ENCODE data around the gene MPV17L. TPM values are rescaled to one million over a fixed set of nuclear protein-coding genes. Genes with fewer than 3 reads are reported as not detected.
"Not testable (repeated sequence)": the region's sequence is repeated elsewhere in the genome, so short reads cannot be mapped to it uniquely, and the experiment has no call there.

MPV17L gene
- total RNA-seq, 1 experiment from 2014 or later: 6.4 TPM

- not testable (repeated sequence) for H3K9ac ChIP-seq (ENCODE audit: extremely low read depth, insufficient read length, low read length); H3K27me3 Mint-ChIP-seq (ENCODE audit: low read depth); H3K27ac ChIP-seq (ENCODE audit: insufficient read length, low read depth, low read length); H3K4me3 Mint-ChIP-seq; H3K79me1 ChIP-seq (ENCODE audit: insufficient read depth, low read depth, low read length, poor library complexity, severe bottlenecking); H4K5ac ChIP-seq (ENCODE audit: insufficient read length, low read depth, low read length); H3K4me1 ChIP-seq (ENCODE audit: insufficient read depth, low read length); H2BK15ac ChIP-seq (ENCODE audit: low read depth, low read length); H3K4me1 Mint-ChIP-seq; H4K91ac ChIP-seq (ENCODE audit: insufficient read length, low read depth, low read length); H3K18ac ChIP-seq (ENCODE audit: insufficient read length, low read depth, low read length); H2AK5ac ChIP-seq (ENCODE audit: insufficient read length, low read length); DNase-seq; H3K23me2 ChIP-seq (ENCODE audit: insufficient read length, low read depth, low read length, poor library complexity, severe bottlenecking); H3K79me2 ChIP-seq (ENCODE audit: insufficient read depth, low read length); H3K23ac ChIP-seq (ENCODE audit: insufficient read length, low read depth, low read length); H2BK120ac ChIP-seq (ENCODE audit: low read depth, low read length, poor library complexity, severe bottlenecking); H2AFZ ChIP-seq (ENCODE audit: low read length); H3T11ph ChIP-seq (ENCODE audit: low read length); H3K4me2 ChIP-seq (ENCODE audit: insufficient read depth, insufficient read length, low read length); H3K4ac ChIP-seq (ENCODE audit: low read depth, low read length); H2BK20ac ChIP-seq (ENCODE audit: low read depth, low read length, poor library complexity, severe bottlenecking); H3K36me3 Mint-ChIP-seq (ENCODE audit: insufficient read depth in 1 of 3, low read depth in 3 of 3); H3K14ac ChIP-seq (ENCODE audit: insufficient read depth, low read length); H3K27me3 ChIP-seq (ENCODE audit: insufficient read depth, low read length); H4K8ac ChIP-seq (replicated peaks; ENCODE audit: insufficient read length, low read depth, low read length); H2BK12ac ChIP-seq (ENCODE audit: insufficient read length, low read depth, low read length); H4K20me1 ChIP-seq (ENCODE audit: control insufficient read depth, insufficient read depth, insufficient read length); H3K27ac Mint-ChIP-seq; H3K56ac ChIP-seq (ENCODE audit: insufficient read length, low read depth, low read length); H2BK5ac ChIP-seq (ENCODE audit: insufficient read length, low read length); H3K9me3 Mint-ChIP-seq; H3K9me3 ChIP-seq (ENCODE audit: control insufficient read depth, low read depth, low read length)
- WGBS (ENCODE audit: extremely low coverage, insufficient read length, low lambda C conversion rate): no CpG with 5 or more reads among the region's 5 CpGs
Measured at GRCh38 chr16:15389916-15390315, 5.6 kb upstream of the MPV17L start.

GRCh38 chr16:15393025-15393424 lies 2.5 kb upstream of the MPV17L start:
- H3K14ac ChIP-seq (ENCODE audit: insufficient read depth, low read length); H4K20me1 ChIP-seq (ENCODE audit: control insufficient read depth, insufficient read depth, insufficient read length); H3K23me2 ChIP-seq (ENCODE audit: insufficient read length, low read depth, low read length, poor library complexity, severe bottlenecking); H3K4ac ChIP-seq (ENCODE audit: low read depth, low read length); H2BK15ac ChIP-seq (ENCODE audit: low read depth, low read length); H3K9me3 Mint-ChIP-seq; H3K56ac ChIP-seq (ENCODE audit: insufficient read length, low read depth, low read length); H3K27me3 Mint-ChIP-seq (ENCODE audit: low read depth); H3K79me1 ChIP-seq (ENCODE audit: insufficient read depth, low read depth, low read length, poor library complexity, severe bottlenecking); H3K23ac ChIP-seq (ENCODE audit: insufficient read length, low read depth, low read length); H4K8ac ChIP-seq (replicated peaks; ENCODE audit: insufficient read length, low read depth, low read length); H2BK120ac ChIP-seq (ENCODE audit: low read depth, low read length, poor library complexity, severe bottlenecking); H4K91ac ChIP-seq (ENCODE audit: insufficient read length, low read depth, low read length); H3K18ac ChIP-seq (ENCODE audit: insufficient read length, low read depth, low read length); H3K27me3 ChIP-seq (ENCODE audit: insufficient read depth, low read length); H3K27ac Mint-ChIP-seq; H3K4me1 ChIP-seq (ENCODE audit: insufficient read depth, low read length); H2AFZ ChIP-seq (ENCODE audit: low read length); H3K9me3 ChIP-seq (ENCODE audit: control insufficient read depth, low read depth, low read length); H2AK5ac ChIP-seq (ENCODE audit: insufficient read length, low read length); H3K4me2 ChIP-seq (ENCODE audit: insufficient read depth, insufficient read length, low read length); H3K36me3 Mint-ChIP-seq (ENCODE audit: insufficient read depth in 1 of 3, low read depth in 3 of 3); DNase-seq; H2BK12ac ChIP-seq (ENCODE audit: insufficient read length, low read depth, low read length); H3K9ac ChIP-seq (ENCODE audit: extremely low read depth, insufficient read length, low read length); H3T11ph ChIP-seq (ENCODE audit: low read length); H4K5ac ChIP-seq (ENCODE audit: insufficient read length, low read depth, low read length); H2BK20ac ChIP-seq (ENCODE audit: low read depth, low read length, poor library complexity, severe bottlenecking); H3K4me3 Mint-ChIP-seq; H3K27ac ChIP-seq (ENCODE audit: insufficient read length, low read depth, low read length); H2BK5ac ChIP-seq (ENCODE audit: insufficient read length, low read length); H3K79me2 ChIP-seq (ENCODE audit: insufficient read depth, low read length): not testable (repeated sequence)
- WGBS (ENCODE audit: extremely low coverage, insufficient read length, low lambda C conversion rate): no CpG with 5 or more reads among the region's 8 CpGs
- peaks cover 14% of the 10 kb centered on the region in 2 experiments for H3K4me1 Mint-ChIP-seq
